NCI-H1694 treated with DMSO at 0.1 percent for 48 hours (cell line): ENCODE results near the gene COX14.

Experiments
- DNase-seq: peaks from one replicate; lab custom pipeline; 2025; lab: John Stamatoyannopoulos, UW

COX14 gene

DNA sequence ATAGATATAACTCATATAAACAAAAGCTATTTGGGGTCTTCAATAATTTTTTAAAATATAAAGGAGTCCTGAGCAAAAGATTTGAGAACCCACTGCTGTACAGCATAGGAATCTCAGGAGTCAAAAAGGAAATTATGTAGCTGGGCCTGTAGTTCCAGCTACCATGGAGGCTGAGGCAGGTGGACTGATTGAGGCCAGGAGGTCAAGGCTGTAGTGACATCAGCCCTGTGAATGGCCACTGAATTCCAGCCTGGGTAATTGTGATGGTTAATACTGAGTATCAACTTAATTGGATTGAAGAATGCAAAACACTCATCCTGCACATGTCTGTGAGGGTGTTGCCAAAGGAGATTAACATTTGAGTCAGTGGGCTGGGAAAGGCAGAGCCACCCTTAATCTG, 44.6 kb downstream of the COX14 start:
- DNase-seq: no peak

- DNase-seq: no peak
Measured at GRCh38 chr12:50157259-50157658, 45.2 kb downstream of the COX14 start.

GRCh38 chr12:50160643-50161042, 48.6 kb downstream of the COX14 start:
- DNase-seq: no peak

GRCh38 chr12:50162230-50162629, 50.2 kb downstream of the COX14 start:
- no peak for DNase-seq

DNA sequence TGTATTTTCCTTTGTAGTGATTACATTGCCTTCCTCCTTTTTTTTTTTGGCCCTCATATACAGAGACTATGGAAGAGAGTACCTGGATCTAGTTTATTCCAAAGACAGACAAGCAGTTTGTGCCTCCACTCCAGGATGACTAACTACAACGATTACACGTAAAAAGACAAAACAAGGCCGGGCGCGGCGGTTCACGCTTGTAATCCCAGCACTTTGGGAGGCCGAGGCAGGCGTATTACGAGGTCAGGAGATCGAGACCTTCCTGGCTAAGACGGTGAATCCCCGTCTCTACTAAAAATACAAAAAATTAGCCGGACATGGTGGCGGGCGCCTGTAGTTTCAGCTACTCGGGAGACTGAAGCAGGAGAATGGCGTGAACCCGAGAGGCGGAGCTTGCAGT, 52.9 kb downstream of the COX14 start:
- no peak for DNase-seq

DNA sequence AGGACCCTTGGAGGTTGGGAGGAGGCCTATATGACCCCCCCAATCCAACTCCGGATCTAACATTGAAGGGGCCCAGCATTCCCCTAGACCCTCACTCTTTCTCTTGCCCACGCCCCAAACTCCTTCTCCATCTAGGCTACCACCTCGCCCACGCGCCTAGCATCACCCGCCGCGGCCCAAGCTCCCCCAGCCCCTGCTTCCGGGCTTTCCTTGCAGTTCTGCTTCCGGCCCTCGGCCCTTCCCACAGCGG, 54.7 kb downstream of the COX14 start:
- no peak for DNase-seq

DNA sequence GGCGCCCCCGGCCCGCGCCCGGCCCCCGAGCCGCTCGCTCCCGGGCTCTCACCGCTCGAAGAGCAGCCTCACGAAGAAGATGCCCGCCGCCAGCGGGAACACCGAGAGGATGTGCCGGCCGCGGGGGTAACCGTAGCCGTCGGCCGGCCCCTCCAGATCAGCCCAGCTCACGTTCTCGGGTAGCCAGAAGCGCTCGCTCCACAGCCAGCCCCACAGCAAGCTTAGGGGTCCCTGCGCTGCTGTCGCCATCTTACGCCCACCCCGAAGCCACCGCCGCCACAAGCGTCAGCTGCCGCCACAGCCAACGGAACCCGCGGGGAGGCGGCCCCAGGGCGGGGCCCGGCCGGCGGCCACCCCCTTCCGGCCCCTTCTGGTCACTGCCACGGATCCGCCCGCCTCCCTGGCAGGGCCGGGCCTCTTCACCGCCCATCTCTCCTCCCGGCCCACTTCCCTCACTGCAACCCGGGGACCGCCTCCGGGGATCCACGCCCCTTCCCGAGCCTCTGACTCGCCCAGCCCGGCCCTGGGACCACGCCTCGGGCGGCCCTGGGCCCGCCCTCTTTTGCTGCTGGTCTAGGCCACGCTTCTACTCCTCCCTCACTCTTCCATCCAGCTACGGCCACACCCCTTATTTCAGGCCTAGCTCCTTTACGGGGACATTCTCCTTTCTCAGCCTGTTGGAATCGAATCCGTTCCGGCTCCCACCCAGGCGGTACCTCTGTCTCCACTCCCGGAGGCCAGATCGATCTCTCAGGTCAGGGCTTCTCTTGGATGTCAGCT, 55.2 kb downstream of the COX14 start, which contains the start of gene CERS5:
Gene CERS5 (minus strand): TSS at position 321 of the 780 bp plus-strand sequence. CDS start 72 bp downstream, at position 249.
- peak; percentile 95 for DNase-seq
